ENCODE measurements around the gene GH1.
"Not testable (repeated sequence)": the region's sequence is repeated elsewhere in the genome, so short reads cannot be mapped to it uniquely, and the experiment has no call there.

The GH1 gene

DNA sequence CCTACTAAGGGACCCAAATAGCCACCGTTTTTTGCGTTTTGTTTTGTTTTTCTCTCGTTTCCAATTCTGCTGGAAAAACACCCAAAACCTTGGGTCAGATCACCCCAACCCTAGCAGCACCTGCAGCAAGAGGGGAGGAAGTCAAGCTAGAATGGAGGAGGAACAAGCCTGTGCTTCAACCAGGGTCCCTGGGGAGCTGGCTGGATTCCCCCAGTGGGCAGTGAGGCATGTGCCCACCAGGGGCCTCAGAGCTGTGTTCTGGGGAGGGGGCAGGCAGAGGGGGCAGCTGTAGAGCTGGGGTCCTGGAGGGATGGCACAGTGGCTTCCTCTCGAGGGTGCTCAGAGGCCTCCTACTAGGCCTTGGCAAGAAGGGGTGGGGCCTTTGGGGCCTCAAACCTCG is 7.0 kb upstream of the GH1 start:
- DNase-seq = no peak

DNA sequence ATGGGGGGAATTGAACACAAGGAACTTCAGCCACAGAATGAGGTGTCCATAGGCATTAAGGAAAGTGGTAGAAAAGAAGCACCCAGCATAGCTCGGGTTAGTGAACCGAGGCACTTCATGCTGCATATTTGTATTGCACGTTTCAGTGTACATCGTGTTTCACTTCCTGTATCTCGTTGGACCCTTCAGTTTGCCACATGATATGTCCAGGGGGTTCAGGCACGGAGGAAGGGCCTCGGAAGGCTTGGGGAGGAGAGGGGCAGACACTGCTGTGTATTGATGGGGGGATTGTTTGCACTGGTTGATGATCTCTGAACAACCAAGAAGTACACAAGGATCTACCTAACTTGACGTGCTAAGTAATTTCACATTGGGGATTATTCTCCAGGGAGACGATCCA is 3.8 kb upstream of the GH1 start:
- not testable (repeated sequence) for DNase-seq

DNA sequence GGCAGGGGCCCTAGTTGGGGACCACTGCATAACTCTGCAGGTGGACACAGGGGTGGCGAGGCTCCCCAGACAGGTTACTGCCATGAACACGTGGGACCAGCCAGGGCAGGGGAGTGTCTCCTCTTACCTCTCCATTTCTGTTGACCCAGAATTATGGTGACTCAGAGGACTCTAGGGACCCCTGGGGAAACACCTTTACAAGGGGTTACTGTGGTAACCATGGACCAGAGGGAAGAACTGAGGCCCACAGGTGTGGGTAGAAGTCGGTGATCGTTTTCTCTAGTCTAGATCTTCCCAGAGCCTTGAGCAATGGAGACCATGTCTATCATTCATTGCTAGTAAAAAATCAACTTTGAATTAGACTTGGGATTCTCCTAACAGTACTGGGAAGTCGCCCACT is 2.1 kb upstream of the GH1 start:
- not testable (repeated sequence) for DNase-seq

DNA sequence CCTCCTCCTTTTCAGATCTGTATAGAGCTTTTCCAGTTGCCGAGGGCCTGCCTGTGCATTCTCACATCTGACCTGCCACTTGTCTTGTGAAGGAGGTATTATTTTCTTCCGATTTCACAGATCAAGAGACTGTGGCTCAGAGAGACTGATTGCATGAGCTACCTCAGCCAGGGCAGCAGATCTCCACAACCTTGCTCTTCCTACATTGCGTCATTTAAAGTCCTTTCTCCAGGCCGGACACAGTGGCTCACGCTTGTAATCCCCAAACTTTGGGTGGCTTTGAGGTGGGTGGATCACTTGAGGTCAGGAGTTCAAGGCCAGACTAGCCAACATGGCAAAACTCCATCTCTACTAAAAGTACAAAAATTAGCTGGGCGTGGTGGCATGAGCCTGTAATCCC is 1.4 kb upstream of the GH1 start:
- DNase-seq = not testable (repeated sequence)

DNA sequence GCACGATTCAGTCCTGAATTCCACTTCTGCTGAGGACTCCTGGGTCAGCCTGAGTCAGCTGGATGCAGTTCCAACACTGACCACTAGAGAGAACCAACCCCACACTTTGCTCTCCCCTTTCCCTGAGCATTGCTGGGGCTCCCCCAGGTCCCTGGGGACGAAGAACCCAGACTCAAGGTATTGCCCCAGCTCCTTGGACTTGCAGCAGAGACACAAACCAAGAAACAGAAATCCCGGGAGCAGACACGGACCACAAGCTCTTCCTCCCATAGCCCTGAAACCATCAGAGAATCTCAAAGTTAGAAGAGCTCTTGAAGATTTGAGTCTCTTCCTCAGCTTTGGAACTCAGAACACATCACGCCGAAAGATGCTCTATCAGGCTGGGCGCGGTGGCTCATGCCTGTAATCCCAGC is 678 bp upstream of the GH1 start:
- peak; percentile 85 for DNase-seq

DNA sequence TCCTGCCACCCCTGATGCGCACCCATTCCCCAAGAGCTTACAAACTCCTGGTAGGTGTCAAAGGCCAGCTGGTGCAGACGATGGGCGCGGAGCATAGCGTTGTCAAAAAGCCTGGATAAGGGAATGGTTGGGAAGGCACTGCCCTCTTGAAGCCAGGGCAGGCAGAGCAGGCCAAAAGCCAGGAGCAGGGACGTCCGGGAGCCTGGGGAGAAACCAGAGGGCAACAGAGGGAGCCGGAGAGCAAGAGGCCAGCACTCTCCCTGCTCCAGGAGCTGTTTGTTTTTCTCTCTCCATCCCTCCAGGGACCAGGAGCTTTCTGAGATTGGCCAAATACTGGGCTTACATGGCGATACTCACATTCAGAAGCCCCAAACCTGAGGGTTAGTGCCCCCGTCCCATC is 334 bp downstream of the GH1 start:
- DNase-seq = no peak

DNA sequence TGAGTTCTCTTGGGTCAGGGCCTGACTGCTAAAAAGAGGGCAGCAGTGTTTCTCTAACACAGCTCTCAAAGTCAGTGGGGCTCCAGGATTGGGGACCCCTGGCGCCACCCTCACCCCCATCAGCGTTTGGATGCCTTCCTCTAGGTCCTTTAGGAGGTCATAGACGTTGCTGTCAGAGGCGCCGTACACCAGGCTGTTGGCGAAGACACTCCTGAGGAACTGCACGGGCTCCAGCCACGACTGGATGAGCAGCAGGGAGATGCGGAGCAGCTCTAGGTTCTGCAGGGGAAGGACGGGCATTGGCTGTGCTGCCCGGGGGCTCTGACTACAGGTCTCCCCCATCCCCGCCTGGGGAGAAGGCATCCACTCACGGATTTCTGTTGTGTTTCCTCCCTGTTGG is 993 bp downstream of the GH1 start:
- DNase-seq = no peak

DNA sequence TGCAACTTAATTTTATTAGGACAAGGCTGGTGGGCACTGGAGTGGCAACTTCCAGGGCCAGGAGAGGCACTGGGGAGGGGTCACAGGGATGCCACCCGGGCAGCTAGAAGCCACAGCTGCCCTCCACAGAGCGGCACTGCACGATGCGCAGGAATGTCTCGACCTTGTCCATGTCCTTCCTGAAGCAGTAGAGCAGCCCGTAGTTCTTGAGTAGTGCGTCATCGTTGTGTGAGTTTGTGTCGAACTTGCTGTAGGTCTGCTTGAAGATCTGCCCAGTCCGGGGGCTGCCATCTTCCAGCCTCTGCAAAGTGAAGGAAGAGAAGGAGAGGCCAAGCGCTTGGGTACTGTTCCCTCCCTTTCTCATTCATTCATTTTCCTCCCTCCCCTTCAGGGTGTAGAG is 1.4 kb downstream of the GH1 start:
- DNase-seq = not testable (repeated sequence)

DNA sequence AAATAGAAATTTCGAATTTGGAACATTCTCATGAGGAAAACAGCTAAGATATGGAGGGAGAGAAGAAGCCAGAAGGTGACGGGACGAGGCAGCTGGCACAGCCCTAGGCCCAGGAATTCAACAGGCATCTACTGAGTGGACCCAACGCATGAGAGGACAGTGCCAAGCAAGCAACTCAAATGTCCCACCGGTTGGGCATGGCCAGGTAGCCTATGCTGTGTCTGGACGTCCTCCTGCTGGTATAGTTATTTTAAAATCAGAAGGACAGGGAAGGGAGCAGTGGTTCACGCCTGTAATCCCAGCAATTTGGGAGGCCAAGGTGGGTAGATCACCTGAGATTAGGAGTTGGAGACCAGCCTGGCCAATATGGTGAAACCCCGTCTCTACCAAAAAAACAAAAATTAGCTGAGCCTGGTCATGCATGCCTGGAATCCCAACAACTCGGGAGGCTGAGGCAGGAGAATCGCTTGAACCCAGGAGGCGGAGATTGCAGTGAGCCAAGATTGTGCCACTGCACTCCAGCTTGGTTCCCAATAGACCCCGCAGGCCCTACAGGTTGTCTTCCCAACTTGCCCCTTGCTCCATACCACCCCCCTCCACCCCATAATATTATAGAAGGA is 2.0 kb downstream of the GH1 start:
- DNase-seq = no peak

DNA sequence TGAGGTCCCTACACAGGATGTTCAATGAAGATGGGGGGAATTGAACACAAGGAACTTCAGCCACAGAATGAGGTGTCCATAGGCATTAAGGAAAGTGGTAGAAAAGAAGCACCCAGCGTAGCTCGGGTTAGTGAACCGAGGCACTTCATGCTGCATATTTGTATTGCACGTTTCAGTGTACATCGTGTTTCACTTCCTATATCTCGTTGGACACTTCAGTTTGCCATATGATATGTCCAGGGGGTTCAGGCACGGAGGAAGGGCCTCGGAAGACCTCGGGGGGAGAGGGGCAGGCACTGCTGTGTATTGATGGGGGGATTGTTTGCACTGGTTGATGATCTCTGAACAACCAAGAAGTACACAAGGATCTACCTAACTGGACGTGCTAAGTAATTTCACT is 2.9 kb downstream of the GH1 start:
- not testable (repeated sequence) for DNase-seq

DNA sequence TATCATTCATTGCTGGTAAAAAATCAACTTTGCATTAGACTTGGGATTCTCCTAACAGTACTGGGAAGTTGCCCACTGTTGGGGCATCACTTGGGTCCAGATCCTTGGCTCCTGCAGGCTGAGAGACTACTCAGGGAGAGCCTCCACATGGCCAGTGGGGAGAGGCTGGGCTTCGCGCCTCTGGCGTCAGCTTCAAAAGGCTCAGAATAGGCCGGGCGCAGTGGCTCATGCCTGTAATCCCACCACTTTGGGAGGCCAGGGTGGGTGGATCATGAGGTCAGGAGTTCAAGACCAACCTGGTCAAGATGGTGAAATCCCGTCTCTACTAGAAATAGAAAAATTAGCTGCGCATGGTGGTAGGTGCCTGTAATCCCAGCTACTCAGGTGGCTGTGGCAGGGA is 4.2 kb downstream of the GH1 start:
- no peak for DNase-seq

DNA sequence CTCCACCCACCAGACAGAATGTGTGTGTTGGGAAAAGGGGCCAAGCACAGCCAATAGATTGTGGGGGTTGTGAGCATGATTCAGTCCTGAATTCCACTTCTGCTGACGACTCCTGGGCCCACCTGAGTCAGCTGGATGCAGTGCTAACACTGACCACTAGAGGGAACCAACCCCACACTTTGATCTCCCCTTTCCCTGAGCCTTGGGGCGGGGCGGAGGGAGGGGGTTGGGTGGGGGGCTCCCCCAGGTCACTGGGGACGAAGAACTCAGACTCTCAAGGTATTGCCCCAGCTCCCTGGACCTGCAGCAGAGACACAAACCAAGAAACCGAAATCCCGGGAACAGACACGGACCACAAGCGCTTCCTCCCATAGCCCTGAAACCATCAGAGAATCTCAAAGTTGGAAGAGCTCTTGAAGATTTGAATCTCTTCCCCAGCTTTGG is 7.0 kb downstream of the GH1 start:
- peak; percentile 71 for DNase-seq

DNA sequence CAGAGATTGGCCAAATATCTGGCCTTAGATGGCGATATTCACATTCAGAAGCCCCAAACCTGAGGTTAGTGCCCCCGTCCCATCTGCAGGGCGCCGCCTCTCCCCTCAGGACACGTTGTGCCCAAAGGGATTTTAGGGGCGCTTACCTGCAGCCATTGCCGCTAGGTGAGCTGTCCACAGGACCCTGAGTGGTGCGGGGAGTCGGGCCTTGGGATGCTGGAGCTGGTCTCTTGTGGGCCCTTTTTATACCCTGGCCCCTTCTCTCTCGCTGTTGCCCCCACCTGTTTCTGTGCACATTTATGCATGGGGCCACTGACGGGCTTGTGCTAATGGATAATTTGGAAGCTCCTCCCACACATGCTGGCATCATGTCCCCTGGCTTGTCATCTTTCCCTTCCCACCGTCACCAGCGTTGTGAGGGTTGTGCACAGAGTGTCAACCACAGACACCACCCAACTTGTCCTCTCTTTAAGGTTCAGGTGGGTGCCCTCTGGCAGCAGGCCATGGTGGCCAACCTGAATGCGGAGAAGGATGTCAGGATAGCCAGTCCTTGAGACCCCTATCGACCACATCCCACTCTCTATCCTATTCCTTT is 7.5 kb downstream of the GH1 start, which contains the start of gene CSHL1:
Gene CSHL1 (minus strand): TSS at position 218 of the 595 bp plus-strand sequence. CDS start 62 bp downstream, at position 156.
- DNase-seq = no peak

DNA sequence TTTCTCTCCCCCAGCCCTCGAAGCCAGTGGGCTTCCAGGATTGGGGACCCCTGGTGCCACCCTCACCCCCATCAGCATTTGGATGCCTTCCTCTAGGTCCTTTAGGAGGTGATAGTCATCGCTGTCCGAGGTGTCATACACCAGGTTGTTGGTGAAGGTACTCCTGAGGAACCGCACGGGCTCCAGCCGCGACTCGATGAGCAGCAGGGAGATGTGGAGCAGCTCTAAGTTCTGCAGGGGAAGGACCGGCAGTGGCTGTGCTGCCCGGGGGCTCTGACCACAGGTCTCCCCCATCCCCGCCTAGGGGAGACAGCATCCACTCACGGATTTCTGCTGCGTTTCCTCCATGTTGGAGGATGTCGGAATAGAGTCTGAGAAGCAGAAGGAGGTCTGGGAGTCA is 8.5 kb downstream of the GH1 start:
- no peak for DNase-seq

DNA sequence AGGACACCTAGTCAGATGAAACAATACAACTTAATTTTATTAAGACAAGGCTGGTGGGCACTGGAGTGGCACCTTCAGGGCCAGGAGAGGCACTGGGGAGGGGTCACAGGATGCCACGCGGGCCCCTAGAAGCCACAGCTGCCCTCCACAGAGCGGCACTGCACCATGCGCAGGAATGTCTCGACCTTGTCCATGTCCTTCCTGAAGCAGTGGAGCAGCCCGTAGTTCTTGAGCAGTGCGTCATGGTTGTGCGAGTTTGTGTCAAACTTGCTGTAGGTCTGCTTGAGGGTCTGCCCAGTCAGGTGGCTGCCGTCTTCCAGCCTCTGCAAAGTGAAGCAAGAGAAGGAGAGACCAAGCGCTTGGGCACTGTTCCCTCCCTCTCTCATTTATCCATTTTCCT is 9.1 kb downstream of the GH1 start:
- DNase-seq = not testable (repeated sequence)

DNA sequence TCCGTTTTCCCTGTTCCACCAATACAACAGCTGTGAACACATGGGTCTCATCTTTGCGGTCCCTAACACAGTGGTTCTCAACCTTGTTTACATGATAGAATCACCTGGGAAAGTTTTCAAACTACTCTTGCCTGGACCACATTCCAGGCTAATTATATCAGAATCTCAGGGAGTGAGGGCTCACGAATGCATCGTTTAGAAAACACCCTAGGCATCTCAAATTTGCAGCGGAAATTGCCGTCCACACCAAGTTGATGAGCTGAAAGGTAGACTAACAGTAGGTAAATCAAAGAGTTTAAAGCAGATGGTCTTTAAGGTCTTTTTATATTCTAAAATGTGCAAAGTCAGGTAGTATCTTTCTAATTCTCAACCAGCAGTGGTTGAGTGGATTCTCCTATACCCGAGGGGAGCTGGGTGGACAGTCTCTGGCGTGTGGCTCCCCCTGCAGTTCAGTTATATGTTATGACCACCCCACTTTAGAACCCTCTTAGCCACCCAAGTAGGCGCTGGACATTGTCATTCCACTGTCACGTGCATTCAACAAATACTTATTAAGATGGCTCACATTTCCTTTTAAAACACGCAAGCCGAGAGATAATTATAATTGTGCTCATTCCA is 11.4 kb downstream of the GH1 start:
- peak; percentile 13 for DNase-seq

DNA sequence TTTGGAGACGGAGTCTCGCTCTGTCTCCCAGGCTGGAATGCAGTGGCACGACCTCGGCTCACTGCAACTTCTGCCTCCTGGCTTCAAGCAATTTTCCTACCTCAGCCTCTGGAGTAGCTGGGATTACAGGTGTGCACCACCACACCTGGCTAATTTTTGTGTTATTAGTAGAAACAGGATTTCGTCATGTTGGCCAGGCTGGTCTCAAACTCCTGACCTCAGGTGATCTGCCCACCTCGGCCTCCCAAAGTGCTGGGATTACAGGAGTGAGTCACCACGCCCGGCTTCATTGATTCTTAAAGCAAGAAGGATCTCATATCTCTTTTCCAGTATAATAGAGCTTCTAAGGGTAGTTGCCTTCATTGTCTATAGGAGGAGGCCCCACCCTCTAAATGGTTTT is 13.8 kb downstream of the GH1 start:
- DNase-seq = not testable (repeated sequence)

DNA sequence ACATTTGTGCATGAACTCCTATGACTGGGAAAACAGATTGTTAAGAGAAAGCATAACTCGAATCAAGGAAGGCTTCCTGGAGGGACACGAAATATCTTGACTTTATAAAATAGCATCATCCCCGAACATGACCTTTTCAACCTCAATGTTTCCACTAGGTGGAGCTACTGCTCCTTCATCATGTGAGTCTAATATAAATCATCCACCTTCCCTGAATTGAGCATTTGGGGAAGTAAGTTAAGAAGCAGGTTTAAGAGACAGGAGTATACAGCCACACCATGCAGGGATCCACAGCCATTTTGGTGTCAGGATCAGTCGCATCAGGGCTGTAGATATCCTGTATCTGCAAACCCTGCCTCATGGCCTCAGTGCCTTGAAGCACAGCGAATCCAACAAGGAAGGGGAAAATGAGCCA is 14.8 kb downstream of the GH1 start:
- peak; percentile 67 for DNase-seq

DNA sequence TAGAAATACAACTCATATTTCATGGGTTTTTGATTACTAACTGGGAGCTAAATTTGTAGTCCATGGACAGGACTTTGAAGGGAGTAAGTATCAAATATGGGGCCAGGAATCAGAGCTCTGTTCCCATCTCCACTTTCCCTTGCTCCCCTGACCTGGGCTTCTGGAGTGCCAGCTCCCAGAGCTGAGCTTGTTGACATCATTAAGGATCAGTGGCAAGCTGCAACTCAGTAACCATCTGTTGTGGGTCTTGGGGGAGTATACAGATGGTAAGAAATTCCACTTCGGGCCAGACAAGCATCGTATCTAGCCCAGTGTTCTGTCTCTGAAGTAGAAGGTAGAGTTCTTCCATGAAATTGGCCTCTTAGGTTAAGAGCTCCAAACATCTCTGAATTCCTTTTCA is 16.7 kb downstream of the GH1 start:
- not testable (repeated sequence) for DNase-seq

DNA sequence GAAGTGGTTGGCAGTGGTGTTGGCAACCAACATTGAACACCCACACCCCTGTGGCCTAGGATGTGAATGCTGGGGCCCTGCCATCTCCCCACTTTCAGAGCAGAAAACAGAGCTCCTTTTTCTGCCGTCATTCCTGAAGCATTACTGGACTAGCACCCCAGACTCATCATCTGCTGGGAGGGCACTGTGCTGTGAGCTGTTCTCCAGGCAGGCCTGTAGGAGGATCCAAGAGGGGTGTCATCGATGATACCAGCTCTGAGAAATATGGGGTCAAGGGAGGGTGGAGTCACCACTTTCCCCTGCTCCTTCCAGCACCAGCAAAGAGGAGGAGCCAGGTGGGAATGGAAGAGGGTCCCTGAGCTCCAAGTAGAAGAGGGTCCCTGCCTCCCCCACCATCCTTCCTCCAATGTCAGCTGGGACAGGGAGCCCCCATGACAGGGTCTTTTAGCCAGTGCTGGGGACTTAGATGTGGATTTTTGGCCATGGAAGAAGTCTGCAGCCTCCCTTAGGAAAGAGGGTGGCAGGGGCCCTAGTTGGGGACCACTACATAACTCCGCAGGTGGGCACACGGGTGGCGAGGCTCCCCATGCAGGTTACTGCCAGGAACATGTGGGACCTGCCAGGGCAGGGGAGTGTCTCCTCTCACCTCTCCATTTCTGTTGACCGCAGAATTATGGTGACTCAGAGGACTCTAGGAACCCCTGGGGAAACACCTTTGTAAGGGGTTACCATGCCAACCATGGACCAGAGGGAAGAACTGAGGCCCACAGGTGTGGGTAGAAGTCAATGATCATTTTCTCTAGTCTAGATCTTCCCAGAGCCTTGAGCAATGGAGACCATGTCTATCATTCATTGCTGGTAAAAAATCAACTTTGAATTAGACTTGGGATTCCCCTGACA is 19.5 kb downstream of the GH1 start:
- DNase-seq = peak; percentile 37

DNA sequence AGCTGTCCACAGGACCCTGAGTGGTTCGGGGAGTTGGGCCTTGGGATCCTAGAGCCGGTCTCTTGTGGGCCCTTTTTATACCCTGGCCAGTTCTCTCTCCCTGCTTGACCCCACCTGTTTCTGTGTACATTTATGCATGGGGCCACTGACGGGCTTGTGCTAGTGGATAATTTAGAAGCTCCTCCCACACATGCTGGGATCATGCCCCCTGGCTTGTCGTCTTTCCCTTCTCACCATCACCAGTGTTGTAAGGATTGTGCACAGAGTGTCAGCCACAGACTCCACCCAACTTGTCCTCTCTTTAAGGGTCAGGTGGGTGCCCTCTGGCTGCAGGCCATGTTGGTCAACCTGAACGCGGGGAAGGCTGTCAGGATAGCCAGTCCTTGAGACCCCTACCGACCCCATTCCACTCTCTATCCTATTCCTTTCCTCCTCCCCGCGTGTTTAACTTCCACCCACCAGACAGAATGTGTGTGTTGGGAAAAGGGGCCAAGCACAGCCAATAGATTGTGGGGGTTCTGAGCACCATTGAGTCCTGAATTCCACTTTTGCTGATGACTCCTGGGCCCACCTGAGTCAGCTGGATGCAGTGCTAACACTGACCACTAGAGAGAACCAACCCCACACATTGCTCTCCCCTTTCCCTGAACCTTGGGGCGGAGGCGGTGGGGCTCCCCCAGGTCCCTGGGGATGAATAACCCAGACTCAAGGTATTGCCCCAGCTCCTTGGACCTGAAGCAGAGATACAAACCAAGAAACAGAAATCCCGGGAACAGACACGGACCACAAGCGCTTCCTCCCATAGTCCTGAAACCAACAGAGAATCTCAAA is 21.9 kb downstream of the GH1 start, which contains the start of gene CSH1:
Gene CSH1 (minus strand): TSS at position 51 of the 831 bp plus-strand sequence. CDS start 63 bp downstream, outside the sequence.
- not testable (repeated sequence) for DNase-seq

DNA sequence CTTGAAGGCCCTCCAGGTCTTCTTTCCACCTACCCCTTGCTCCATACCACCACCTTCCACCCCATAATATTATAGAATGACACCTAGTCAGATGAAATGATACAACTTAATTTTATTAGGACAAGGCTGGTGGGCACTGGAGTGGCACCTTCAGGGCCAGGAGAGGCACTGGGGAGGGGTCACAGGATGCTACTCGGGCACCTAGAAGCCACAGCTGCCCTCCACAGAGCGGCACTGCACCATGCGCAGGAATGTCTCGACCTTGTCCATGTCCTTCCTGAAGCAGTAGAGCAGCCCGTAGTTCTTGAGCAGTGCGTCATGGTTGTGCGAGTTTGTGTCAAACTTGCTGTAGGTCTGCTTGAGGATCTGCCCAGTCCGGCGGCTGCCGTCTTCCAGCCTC is 23.8 kb downstream of the GH1 start:
- DNase-seq = not testable (repeated sequence)

Measured in CD4-positive, alpha-beta T cell treated with Interleukin-10 for 1 hour (primary cell).